Endothelial cell of umbilical vein (primary cell): Measurements from ENCODE around the gene EFNA2.

Experiments used
- CTCF ChIP-seq, 2 donors: IDR thresholded peaks; 1 replicate in 1 of 2; 2 replicates in 1 of 2; pipeline ENCODE4 v1.5.1; 2011; ENCODE audit warnings: low read length in 2 of 2, mild to moderate bottlenecking in 2 of 2, moderate library complexity in 2 of 2, control low read depth in 1 of 2, inconsistent platforms in 1 of 2, low read depth in 1 of 2; ENCODE audit not compliant: insufficient read depth in 1 of 2; ENCODE audit errors: extremely low read depth in 1 of 2
- EZH2 ChIP-seq: IDR thresholded peaks from 2 replicates; pipeline ENCODE4 v1.6.1; 2012; ENCODE audit warnings: borderline replicate concordance, low read depth, mild to moderate bottlenecking, moderate library complexity, low read length, inconsistent platforms; ENCODE audit not compliant: severe bottlenecking
- GATA2 ChIP-seq: IDR thresholded peaks from 2 replicates; pipeline ENCODE4 v1.7.0; 2011; ENCODE audit warnings: low read depth, mild to moderate bottlenecking, moderate library complexity, mixed read lengths, low read length; ENCODE audit not compliant: insufficient read length, insufficient read depth
- JUN ChIP-seq: IDR thresholded peaks from 2 replicates; pipeline ENCODE4 v1.6.1; 2011; ENCODE audit warnings: borderline replicate concordance, low read depth; ENCODE audit not compliant: insufficient read length, insufficient read depth
- POLR2A ChIP-seq: IDR thresholded peaks from 2 replicates; pipeline ENCODE4 v1.6.1; 2012; ENCODE audit warnings: low read depth, mild to moderate bottlenecking, control low read depth, low read length
- POLR2AphosphoS5 ChIP-seq: IDR thresholded peaks from 2 replicates; pipeline ENCODE4 v1.6.1; 2012; ENCODE audit warnings: low read depth, mild to moderate bottlenecking, control low read depth, low read length, moderate library complexity; ENCODE audit not compliant: insufficient read depth

- TF ChIP-seq JUN (no peak), CTCF (IDR thresholded peaks at IDR 0.05; ENCODE audit: extremely low read depth in 1 of 2, insufficient read depth in 1 of 2, low read depth in 1 of 2, low read length in 2 of 2) (no peak), GATA2 (no peak), POLR2A (peak; percentile 98), POLR2AphosphoS5 (peak; percentile 96), EZH2 (no peak)
Observed at GRCh38 chr19:1259206-1259875, 26.3 kb upstream of the EFNA2 start.
